Measurements from ENCODE around the gene EPHB2.

The EPHB2 gene

GRCh38 chr1:22864886-22865285 is 154.2 kb downstream of the EPHB2 start:
- DNase-seq = no peak

- DNase-seq = no peak
Measured at GRCh38 chr1:22865736-22866135, 155.1 kb downstream of the EPHB2 start.

DNA sequence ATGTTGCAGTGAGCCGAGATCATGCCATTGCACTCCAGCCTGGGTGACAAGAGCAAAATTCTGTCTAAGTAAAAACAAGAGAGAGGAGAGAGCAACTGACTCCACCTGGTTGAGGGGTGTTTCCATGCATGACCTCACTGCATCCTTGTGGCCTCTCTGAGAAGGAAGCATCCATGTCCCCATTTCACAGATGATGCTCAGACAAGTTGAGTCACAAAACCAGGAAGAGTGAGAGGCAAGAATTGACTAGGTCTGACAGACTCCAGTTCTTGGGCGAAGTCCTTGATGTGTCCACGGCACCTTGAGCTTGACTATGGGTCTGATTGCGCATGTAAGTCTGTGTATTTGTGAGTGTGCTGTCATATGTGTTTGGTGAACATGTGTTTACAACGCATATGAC is 156.2 kb downstream of the EPHB2 start:
- no peak for DNase-seq

DNA sequence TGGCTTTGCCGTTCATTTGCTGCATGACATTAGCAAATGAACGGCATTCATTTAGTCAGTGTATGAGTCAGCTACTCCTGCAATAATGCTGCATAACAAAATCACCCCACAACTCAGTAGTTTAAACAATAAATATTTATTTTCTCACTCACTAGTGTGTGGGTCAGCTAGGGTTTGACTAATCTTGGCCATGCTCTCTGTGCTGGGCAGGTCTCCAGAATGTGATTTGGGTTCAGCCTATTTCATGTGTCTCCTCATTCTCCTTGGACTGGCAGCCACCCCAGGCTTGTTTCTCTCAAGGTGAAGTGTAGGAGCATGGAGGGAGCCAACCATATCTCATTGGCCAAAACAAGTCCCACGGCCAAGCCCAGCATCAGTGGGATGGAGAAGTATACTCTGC is 157.7 kb downstream of the EPHB2 start:
- no peak for DNase-seq

GRCh38 chr1:22869325-22869724 is 158.7 kb downstream of the EPHB2 start:
- DNase-seq = no peak

- no peak for DNase-seq
Measured at GRCh38 chr1:22870201-22870871, 159.7 kb downstream of the EPHB2 start.

DNA sequence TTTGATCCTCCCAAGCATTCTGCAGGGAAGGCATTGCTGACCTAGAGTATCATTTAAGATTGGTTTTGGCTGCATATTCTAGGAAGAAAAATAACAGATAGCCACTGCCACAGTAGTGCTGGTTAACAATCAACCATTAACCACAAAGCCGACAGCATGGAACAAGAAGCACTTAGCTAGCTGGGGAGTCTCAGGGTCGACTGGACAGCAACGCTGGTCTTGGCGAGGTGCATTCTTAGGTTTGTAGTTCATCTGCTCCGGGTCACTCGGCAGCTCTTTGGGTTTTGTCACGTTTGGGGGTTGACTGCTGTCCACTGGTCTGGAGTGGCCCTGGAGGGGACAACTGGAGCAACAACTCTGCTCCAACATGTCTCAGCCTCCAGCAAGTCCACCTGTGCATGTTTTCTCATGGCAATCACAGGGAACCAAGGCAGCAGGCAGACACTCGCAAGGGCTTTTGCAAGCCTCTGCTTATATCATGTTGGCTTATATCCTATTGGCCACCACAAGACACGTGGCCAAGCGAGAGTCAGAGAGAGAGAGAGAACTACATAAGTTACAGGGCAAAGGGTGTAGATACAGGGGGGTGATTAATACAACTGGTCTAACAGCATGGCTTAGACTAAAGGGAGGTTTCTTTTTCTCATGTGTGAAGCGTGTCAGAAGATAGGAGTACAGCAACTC is 162.5 kb downstream of the EPHB2 start:
- DNase-seq = no peak

GRCh38 chr1:22874785-22875184 is 164.1 kb downstream of the EPHB2 start:
- no peak for DNase-seq

GRCh38 chr1:22875241-22875640 is 164.6 kb downstream of the EPHB2 start:
- no peak for DNase-seq

DNA sequence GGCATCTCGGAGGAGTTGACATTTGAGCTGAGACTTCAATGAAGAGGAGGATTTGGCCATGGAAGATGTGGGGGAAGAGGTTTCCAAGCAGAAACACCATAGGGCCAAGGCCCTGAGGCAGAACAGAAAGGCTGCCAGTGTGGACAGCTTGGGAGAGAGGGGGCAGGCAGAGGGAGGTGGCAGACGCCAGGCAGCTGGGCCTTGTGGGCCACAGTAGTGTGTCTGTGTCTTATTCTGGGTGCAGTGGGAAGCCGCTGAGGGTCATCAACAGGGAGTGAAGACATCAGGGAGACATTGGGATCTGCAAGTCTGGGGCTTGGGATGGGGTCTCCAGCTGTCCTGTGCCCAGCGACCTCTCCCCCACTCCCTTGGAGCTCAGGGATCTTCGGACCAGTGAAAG is 165.2 kb downstream of the EPHB2 start:
- DNase-seq = no peak

DNA sequence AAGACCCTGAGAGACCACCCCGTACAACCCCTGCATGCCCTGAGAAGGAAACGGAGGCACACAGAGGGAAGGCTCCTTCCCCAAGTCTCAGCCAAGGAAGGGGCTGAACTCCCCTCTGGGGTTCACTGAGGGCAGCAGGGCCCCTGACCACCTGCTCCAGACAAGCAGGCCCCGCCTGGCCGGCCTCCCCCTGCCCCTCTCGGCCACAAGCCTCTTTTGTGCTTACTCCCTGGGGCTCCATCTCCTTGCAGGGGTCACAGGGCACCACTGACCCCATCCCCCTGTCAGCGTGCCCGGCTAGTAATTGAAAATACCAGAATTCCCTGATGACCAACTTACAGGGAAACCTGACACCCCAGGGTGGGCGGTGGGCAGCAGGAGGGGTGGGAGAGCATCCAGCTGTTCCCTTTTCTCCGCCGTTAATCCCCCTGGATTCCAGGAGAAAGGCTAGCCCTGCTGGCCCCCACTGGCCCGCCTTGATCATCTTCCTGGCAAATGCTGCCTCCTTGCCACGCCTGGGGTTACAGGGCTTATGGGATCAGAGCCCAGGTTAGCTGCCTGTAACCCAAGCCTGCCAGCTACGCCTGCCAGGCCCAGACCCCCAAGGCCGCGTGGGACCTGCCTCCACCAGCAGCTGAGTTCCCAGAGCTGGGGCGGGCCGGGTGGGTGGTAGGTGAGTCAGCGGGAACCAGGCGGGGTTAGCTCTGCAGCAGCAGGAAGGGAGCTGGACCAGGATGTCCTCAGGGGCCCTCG is 165.9 kb downstream of the EPHB2 start:
- DNase-seq = no peak

DNA sequence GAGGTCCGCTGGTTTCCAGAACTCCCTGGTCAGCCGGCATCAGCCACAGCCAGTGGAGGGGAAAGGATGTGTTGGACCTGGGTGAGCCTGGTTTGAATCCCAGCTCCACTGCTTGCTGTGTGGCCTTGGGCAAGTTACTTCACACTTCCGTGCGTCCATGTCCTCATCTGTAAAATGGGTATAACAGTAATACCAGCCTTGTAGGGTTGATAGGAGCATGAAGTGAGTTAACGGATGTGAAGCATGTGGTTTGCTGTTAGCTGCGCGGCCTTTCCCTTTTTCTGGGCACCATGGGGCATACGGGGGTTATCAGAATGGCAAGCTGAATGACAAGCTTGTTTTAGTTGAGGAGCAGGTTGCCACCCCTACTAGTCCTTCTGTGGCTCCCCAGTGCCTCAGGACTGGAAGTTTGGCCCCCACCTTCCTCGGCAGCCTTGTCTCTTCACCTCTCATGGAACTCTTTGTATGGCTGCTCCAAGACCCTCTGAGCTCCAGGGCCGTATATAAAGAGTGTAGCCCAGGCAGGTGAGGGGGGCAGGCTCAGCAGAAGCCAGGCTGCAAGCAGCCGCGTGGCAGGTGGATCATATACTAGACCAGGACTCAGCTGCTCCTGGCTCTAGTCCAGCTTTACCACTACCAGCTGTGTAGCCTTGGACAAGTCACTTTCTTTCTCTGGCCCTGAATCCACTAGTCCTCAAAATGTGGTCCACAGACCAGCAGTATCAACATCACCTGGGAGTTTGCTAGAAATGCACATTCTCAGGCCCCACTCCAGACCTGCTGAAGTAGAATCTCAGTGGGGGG is 166.7 kb downstream of the EPHB2 start:
- DNase-seq = no peak

- no peak for DNase-seq
Measured at GRCh38 chr1:22877980-22878379, 167.3 kb downstream of the EPHB2 start.

DNA sequence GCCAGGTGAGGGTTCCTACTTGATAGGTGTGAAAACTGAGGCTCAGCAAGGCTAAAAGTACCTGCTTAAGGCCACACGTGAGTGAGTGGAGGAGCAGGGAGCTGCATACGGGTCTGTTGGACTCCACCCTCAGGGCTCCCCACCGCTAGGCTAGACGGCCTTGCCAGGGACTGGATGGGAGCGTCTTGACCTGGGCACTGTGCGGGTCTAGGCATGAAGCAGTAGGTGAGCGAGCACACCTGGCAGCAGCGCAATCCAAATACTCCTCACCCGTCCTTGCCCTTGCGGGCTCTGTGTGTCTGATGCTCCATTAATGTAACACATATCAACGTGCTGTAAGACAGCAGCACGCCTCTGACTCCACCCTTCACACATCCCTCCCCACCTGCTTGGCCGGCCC is 168.0 kb downstream of the EPHB2 start:
- DNase-seq = no peak

GRCh38 chr1:22879445-22879844 is 168.8 kb downstream of the EPHB2 start:
- no peak for DNase-seq

DNA sequence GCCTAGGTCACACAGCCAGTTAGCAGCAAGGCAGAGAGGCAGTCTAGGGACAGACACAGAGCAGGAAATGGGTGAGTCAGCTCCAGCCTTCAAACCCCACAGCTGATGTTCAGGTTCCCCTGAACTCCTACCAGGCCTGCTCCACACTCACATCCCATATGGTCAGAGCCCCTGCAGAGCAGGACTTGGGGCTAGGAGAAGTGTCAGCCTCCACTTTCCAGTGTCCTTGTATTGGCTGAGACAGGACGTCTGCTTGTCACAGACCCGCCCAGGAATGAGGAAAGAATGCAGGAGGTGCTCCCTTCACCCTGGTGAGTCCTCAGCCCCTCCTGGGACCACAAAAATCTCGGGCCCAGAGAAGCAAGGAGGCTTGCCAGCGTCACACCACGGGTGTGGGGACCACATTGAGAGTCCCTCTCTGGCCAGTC is 169.5 kb downstream of the EPHB2 start:
- DNase-seq = no peak

DNA sequence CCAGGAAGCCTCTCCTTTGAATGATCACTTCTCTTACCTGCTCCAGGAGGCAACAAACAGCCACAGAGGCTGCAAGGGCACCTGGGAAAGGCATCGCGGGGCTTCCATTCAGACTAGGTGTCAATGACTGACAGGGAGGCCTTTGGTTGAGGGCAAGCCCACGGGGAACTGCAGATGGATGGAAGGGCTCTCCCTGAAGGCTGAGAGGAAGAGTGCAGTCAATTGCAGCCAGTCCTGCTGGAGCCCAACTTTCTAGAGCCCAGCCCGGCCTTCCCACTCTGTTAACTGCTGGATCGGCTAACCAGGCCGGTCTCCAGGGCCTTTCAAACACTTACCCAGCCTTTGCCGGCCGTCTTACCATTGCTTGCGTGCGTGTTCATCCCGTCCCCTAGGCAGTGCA is 172.8 kb downstream of the EPHB2 start:
- DNase-seq = no peak

DNA sequence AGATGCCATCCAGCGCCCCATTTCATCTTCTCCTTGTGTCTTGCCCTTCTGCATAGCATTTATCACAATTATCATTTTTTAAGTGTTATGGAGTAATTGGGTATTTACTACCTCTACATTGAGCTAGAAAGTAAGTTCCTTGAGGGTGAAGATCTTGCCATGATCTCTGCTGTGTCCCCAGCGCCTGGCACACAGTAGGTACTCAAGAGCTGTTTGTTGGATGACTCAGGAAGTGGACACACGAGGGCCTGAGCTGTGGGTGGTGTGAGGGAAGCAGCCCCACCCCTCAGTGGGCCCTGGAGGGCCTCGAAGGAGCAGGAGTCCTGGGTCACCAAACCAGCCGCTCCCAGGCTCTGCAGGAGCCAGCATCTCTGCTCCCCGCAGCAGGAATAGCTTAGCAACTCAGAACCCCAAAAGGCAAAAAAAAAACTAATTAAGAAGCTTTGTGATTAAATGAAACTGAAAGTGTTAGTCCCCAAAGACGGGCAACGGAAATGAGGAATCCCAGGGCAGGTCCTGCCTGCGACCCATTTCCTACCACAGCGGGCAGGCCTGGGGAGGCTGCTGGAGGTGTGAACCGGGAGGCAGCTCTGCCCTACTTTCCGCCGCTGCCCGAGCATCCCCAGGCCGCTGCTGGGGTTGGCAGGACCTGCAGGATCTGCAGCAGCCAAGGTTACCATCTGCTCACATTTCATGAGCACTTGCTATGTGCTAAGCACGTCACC is 174.3 kb downstream of the EPHB2 start:
- no peak for DNase-seq

- no peak for DNase-seq
Measured at GRCh38 chr1:22886211-22886610, 175.6 kb downstream of the EPHB2 start.

DNA sequence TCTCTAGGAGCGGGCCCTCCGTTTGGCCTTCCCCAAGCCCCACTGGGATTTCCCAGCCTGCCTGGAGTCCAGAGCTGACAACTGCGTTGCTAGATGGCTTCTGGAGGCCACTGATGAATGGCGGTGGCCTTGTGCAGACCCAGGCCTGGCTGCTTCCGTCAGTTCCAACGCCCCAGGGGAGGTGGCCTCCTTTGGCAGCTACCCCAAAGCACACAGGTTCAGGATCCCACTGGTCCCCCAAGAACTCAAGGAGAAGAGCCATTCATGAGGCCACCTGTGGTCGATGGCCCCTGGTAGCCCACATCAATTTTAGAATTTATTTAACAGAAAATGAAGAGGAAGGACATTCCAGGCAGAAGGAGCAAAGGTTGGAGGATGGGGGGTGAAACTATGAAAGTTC is 176.9 kb downstream of the EPHB2 start:
- DNase-seq = no peak

- DNase-seq = no peak
Measured at GRCh38 chr1:22888320-22889075, 177.9 kb downstream of the EPHB2 start.

Data from NCI-H1436 (cell line).